Measurements from ENCODE around the gene RAI14. TPM values are rescaled to one million over a fixed set of nuclear protein-coding genes. Genes with fewer than 3 reads are reported as not detected.

RAI14 gene
- total RNA-seq, 2 experiments from 2014 or later: 0.92 to 12.3 TPM

DNA sequence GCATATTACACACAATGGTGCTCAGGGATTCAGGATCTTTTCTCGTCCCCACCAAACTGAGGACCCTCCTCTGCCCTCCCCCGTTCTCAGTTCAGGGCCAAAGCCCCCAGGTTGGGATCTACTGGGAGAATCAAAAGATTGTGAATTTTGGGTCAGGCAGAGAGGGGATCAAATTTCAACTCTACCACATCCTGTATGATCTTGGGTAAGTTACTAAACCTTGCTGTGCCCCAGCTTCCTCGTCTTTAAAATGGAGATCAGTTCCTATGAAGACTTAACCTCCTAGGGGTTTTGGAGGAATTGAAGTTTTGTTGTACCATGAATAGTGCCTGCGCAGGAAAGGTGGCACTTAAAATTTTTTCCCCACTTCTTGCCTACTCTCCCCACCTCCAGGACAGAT, 62.4 kb downstream of the RAI14 start:
- Histone ChIP-seq H3K9me2 (ENCODE audit: insufficient read depth, low read length) (no peaks in the 10 kb centered on the region), H3K79me2 (ENCODE audit: insufficient read depth, low read depth, low read length) (no peaks in the 10 kb centered on the region), H4K20me1 (ENCODE audit: insufficient read depth, low read length) (no peaks in the 10 kb centered on the region), H3K27ac (ENCODE audit: low read depth, low read length, poor library complexity, severe bottlenecking) (no peak overlapping the region), H3K9me3 (ENCODE audit: low read length) (no peaks in the 10 kb centered on the region), H3K4me1 (ENCODE audit: insufficient read depth, low read length, poor library complexity, severe bottlenecking) (no peaks in the 10 kb centered on the region), H3K4me2 (ENCODE audit: low read length) (no peak overlapping the region), H3K36me3 (ENCODE audit: insufficient read depth, low read length) (no peaks in the 10 kb centered on the region), H2AFZ (ENCODE audit: low read length) (no peak overlapping the region), H3K4me3 (ENCODE audit: low read depth, low read length, poor library complexity, severe bottlenecking) (no peak overlapping the region)
- no TSS peak for BruUV-seq (replicated peaks)
- intact Hi-C loops (cut with micrococcal nuclease; ENCODE audit: unreplicated experiment): no loop called here
- ChIA-PET POLR2A (no interaction called here), CTCF (ENCODE audit: unreplicated experiment) (no interaction called here)
- DNase-seq (ENCODE audit: low spot score): no peak
- no peak for TF ChIP-seq EZH2phosphoT487 (IDR thresholded peaks at IDR 0.05; ENCODE audit: borderline replicate concordance, low read depth, low read length)
- TF ChIP-seq, protein P1, sequence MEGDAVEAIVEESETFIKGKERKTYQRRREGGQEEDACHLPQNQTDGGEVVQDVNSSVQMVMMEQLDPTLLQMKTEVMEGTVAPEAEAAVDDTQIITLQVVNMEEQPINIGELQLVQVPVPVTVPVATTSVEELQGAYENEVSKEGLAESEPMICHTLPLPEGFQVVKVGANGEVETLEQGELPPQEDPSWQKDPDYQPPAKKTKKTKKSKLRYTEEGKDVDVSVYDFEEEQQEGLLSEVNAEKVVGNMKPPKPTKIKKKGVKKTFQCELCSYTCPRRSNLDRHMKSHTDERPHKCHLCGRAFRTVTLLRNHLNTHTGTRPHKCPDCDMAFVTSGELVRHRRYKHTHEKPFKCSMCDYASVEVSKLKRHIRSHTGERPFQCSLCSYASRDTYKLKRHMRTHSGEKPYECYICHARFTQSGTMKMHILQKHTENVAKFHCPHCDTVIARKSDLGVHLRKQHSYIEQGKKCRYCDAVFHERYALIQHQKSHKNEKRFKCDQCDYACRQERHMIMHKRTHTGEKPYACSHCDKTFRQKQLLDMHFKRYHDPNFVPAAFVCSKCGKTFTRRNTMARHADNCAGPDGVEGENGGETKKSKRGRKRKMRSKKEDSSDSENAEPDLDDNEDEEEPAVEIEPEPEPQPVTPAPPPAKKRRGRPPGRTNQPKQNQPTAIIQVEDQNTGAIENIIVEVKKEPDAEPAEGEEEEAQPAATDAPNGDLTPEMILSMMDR (conservative IDR thresholded peaks at IDR 0.05; ENCODE audit: low read length): no peak

DNA sequence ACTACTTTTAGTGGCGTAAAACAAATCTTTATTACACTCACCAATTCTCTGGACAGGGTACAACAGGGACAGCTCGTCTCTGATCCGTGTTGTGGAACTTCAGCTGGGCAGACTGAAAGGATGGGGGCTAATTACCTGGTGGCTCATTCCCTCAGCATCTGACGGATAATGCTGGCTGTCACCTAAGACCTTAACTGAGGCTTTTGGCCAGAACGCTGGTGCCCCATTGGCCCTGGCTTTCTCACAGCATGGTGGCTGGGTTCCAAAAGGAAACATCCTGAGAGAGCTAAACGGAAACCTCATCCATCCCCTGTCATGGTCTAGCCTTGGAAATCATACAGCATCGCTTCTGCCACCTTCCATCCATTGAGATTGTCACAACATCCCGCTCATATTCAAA, 62.9 kb downstream of the RAI14 start:
- DNase-seq (ENCODE audit: low spot score): no peak
- Histone ChIP-seq H3K27ac (ENCODE audit: low read depth, low read length, poor library complexity, severe bottlenecking) (no peak overlapping the region), H4K20me1 (ENCODE audit: insufficient read depth, low read length) (no peaks in the 10 kb centered on the region), H3K36me3 (ENCODE audit: insufficient read depth, low read length) (no peaks in the 10 kb centered on the region), H3K4me1 (ENCODE audit: insufficient read depth, low read length, poor library complexity, severe bottlenecking) (no peaks in the 10 kb centered on the region), H3K9me2 (ENCODE audit: insufficient read depth, low read length) (no peaks in the 10 kb centered on the region), H3K79me2 (ENCODE audit: insufficient read depth, low read depth, low read length) (no peaks in the 10 kb centered on the region), H3K4me3 (ENCODE audit: low read depth, low read length, poor library complexity, severe bottlenecking) (no peak overlapping the region), H3K9me3 (ENCODE audit: low read length) (no peaks in the 10 kb centered on the region), H2AFZ (ENCODE audit: low read length) (no peak overlapping the region), H3K4me2 (ENCODE audit: low read length) (no peak overlapping the region)
- BruUV-seq (replicated peaks): no TSS peak
- TF ChIP-seq, protein P1 (conservative IDR thresholded peaks at IDR 0.05; ENCODE audit: low read length): no peak
- no peak for TF ChIP-seq EZH2phosphoT487 (IDR thresholded peaks at IDR 0.05; ENCODE audit: borderline replicate concordance, low read depth, low read length)
- ChIA-PET CTCF (ENCODE audit: unreplicated experiment) (no interaction called here), POLR2A (interaction anchor here (0.5 kb wide), 1 partner anchor 23 kb away, joined by 4 read pairs; no protein-coding TSS in a partner anchor)
- intact Hi-C loops (cut with micrococcal nuclease; ENCODE audit: unreplicated experiment): no loop called here

DNA sequence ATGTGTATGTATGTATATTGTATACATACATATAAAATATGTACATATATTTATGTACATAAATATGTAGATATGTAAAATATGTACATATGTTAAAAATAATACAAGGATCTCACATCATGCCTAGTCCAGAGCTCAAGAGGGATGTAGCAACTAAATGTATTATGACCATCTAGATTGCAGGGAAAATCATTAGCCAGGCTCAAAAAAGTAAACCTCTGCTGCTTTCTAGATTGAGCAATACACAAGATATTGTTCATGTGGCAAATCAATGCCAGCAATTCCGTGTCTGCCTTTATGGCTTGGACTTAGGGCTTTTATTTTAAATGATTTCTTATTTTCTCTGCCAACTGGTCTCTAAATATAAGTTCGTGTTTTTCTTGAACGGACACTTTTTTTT, 65.2 kb downstream of the RAI14 start:
- Histone ChIP-seq H2AFZ (ENCODE audit: low read length) (no peak overlapping the region), H3K4me1 (ENCODE audit: insufficient read depth, low read length, poor library complexity, severe bottlenecking) (no peaks in the 10 kb centered on the region), H4K20me1 (ENCODE audit: insufficient read depth, low read length) (no peaks in the 10 kb centered on the region), H3K79me2 (ENCODE audit: insufficient read depth, low read depth, low read length) (no peaks in the 10 kb centered on the region), H3K4me2 (ENCODE audit: low read length) (no peak overlapping the region), H3K9me3 (ENCODE audit: low read length) (no peaks in the 10 kb centered on the region), H3K36me3 (ENCODE audit: insufficient read depth, low read length) (no peaks in the 10 kb centered on the region), H3K4me3 (ENCODE audit: low read depth, low read length, poor library complexity, severe bottlenecking) (no peak overlapping the region), H3K27ac (ENCODE audit: low read depth, low read length, poor library complexity, severe bottlenecking) (no peak overlapping the region), H3K9me2 (ENCODE audit: insufficient read depth, low read length) (no peaks in the 10 kb centered on the region)
- DNase-seq (ENCODE audit: low spot score): no peak
- TF ChIP-seq, protein P1 (conservative IDR thresholded peaks at IDR 0.05; ENCODE audit: low read length): no peak
- ChIA-PET CTCF (ENCODE audit: unreplicated experiment) (no interaction called here), POLR2A (interaction anchor here (0.8 to 1.0 kb wide), 2 partner anchors 14 to 194 kb away, joined by 3 read pairs; partner anchors contain the start of genes BRIX1 and RAD1)
- intact Hi-C loops (cut with micrococcal nuclease; ENCODE audit: unreplicated experiment): no loop called here
- BruUV-seq (replicated peaks): no TSS peak
